ENCODE measurements around the gene EHMT1. TPM values are rescaled to one million over a fixed set of nuclear protein-coding genes. Genes with fewer than 3 reads are reported as not detected.

The EHMT1 gene
- total RNA-seq, 1 donor: 46.3 TPM

GRCh38 chr9:137818286-137818685 is 199.5 kb downstream of the EHMT1 start:
- H4K20me1 ChIP-seq (ENCODE audit: insufficient read depth, low read length): no peaks in the 10 kb centered on the region
- no peaks in the 10 kb centered on the region for H3K9me3 ChIP-seq (ENCODE audit: low read depth, low read length)
- no peak overlapping the region for H2AFZ ChIP-seq (ENCODE audit: low read length)
- H3K4me2 ChIP-seq (ENCODE audit: insufficient read depth, low read length): no peak overlapping the region
- H3K4me3 ChIP-seq (ENCODE audit: insufficient read depth, low read length): no peak overlapping the region
- H3K79me2 ChIP-seq (ENCODE audit: insufficient read depth, low read length): peaks cover 6% of the 10 kb centered on the region
- H3K4me1 ChIP-seq (ENCODE audit: insufficient read depth, low read length): no peaks in the 10 kb centered on the region
- peaks cover 40% of the 10 kb centered on the region for H3K36me3 ChIP-seq (ENCODE audit: insufficient read depth, low read length)
- no peaks in the 10 kb centered on the region for H3K27me3 ChIP-seq (ENCODE audit: insufficient read depth, low read length)
- no peak for TF ChIP-seq CTCF (IDR thresholded peaks at IDR 0.05; ENCODE audit: extremely low read depth, low read depth, low read length)
- peak; percentile 17 for DNase-seq (ENCODE audit: insufficient read length, low spot score, missing footprints)
- no peak overlapping the region for H3K27ac ChIP-seq (ENCODE audit: low read depth, low read length)

GRCh38 chr9:137820161-137820855 is 201.5 kb downstream of the EHMT1 start:
- no peak for TF ChIP-seq CTCF (IDR thresholded peaks at IDR 0.05; ENCODE audit: extremely low read depth, low read depth, low read length)
- no peak for DNase-seq (ENCODE audit: insufficient read length, low spot score, missing footprints)
- H4K20me1 ChIP-seq (ENCODE audit: insufficient read depth, low read length): peaks cover 7% of the 10 kb centered on the region
- no peak overlapping the region for H2AFZ ChIP-seq (ENCODE audit: low read length)
- H3K9me3 ChIP-seq (ENCODE audit: low read depth, low read length): no peaks in the 10 kb centered on the region
- no peaks in the 10 kb centered on the region for H3K27me3 ChIP-seq (ENCODE audit: insufficient read depth, low read length)
- H3K79me2 ChIP-seq (ENCODE audit: insufficient read depth, low read length): peaks cover 8% of the 10 kb centered on the region
- no peak overlapping the region for H3K27ac ChIP-seq (ENCODE audit: low read depth, low read length)
- H3K4me1 ChIP-seq (ENCODE audit: insufficient read depth, low read length): no peaks in the 10 kb centered on the region
- H3K4me2 ChIP-seq (ENCODE audit: insufficient read depth, low read length): no peak overlapping the region
- no peak overlapping the region for H3K4me3 ChIP-seq (ENCODE audit: insufficient read depth, low read length)
- H3K36me3 ChIP-seq (ENCODE audit: insufficient read depth, low read length): peaks cover 37% of the 10 kb centered on the region

GRCh38 chr9:137823986-137824771 is 205.4 kb downstream of the EHMT1 start:
- peak; percentile 41 for DNase-seq (ENCODE audit: insufficient read length, low spot score, missing footprints)
- Histone ChIP-seq H3K27me3 (ENCODE audit: insufficient read depth, low read length) (no peaks in the 10 kb centered on the region), H2AFZ (ENCODE audit: low read length) (no peak overlapping the region), H3K9me3 (ENCODE audit: low read depth, low read length) (no peaks in the 10 kb centered on the region), H4K20me1 (ENCODE audit: insufficient read depth, low read length) (peaks cover 22% of the 10 kb centered on the region), H3K4me1 (ENCODE audit: insufficient read depth, low read length) (no peaks in the 10 kb centered on the region), H3K4me3 (ENCODE audit: insufficient read depth, low read length) (no peak overlapping the region), H3K36me3 (ENCODE audit: insufficient read depth, low read length) (peaks cover 11% of the 10 kb centered on the region), H3K27ac (ENCODE audit: low read depth, low read length) (no peak overlapping the region), H3K79me2 (ENCODE audit: insufficient read depth, low read length) (peaks cover 8% of the 10 kb centered on the region), H3K4me2 (ENCODE audit: insufficient read depth, low read length) (no peak overlapping the region)
- no peak for TF ChIP-seq CTCF (IDR thresholded peaks at IDR 0.05; ENCODE audit: extremely low read depth, low read depth, low read length)

GRCh38 chr9:137825324-137825989 is 206.7 kb downstream of the EHMT1 start:
- Histone ChIP-seq H3K27ac (ENCODE audit: low read depth, low read length) (no peak overlapping the region), H3K4me3 (ENCODE audit: insufficient read depth, low read length) (no peak overlapping the region), H4K20me1 (ENCODE audit: insufficient read depth, low read length) (peaks cover 33% of the 10 kb centered on the region), H3K4me2 (ENCODE audit: insufficient read depth, low read length) (no peak overlapping the region), H2AFZ (ENCODE audit: low read length) (no peak overlapping the region), H3K36me3 (ENCODE audit: insufficient read depth, low read length) (peaks cover 7% of the 10 kb centered on the region), H3K9me3 (ENCODE audit: low read depth, low read length) (no peaks in the 10 kb centered on the region), H3K79me2 (ENCODE audit: insufficient read depth, low read length) (peaks cover 8% of the 10 kb centered on the region), H3K4me1 (ENCODE audit: insufficient read depth, low read length) (no peaks in the 10 kb centered on the region), H3K27me3 (ENCODE audit: insufficient read depth, low read length) (no peaks in the 10 kb centered on the region)
- peak; percentile 14 for DNase-seq (ENCODE audit: insufficient read length, low spot score, missing footprints)
- TF ChIP-seq CTCF (IDR thresholded peaks at IDR 0.05; ENCODE audit: extremely low read depth, low read depth, low read length): no peak
